ENCODE data around the gene EXOC6. TPM values are rescaled to one million over a fixed set of nuclear protein-coding genes. Genes with fewer than 3 reads are reported as not detected.

EXOC6 gene
- total RNA-seq, 1 donor from 2014 or later, result 21.7 TPM

- no peaks in the 10 kb centered on the region for H3K9me3 Mint-ChIP-seq (ENCODE audit: low read depth)
- H3K36me3 Mint-ChIP-seq (ENCODE audit: insufficient read depth), result peaks cover 2% of the 10 kb centered on the region
- no peak overlapping the region for H3K27ac Mint-ChIP-seq
- H3K27me3 Mint-ChIP-seq, result no peaks in the 10 kb centered on the region
- peak; percentile 20 for TF ChIP-seq CTCF (IDR thresholded peaks at IDR 0.05; ENCODE audit: unreplicated experiment)
- no peak for DNase-seq (ENCODE audit: low spot score, unreplicated experiment)
- H3K4me3 Mint-ChIP-seq (ENCODE audit: low read depth), result no peak overlapping the region
- H3K4me1 Mint-ChIP-seq (ENCODE audit: low read depth), result no peaks in the 10 kb centered on the region
Observed at GRCh38 chr10:93039721-93040120, 191.4 kb downstream of the EXOC6 start.

- no peak for DNase-seq (ENCODE audit: low spot score, unreplicated experiment)
- no peak overlapping the region for H3K27ac Mint-ChIP-seq
- no peak overlapping the region for H3K4me3 Mint-ChIP-seq (ENCODE audit: low read depth)
- no peak for TF ChIP-seq CTCF (IDR thresholded peaks at IDR 0.05; ENCODE audit: unreplicated experiment)
- H3K4me1 Mint-ChIP-seq (ENCODE audit: low read depth), result no peaks in the 10 kb centered on the region
- H3K27me3 Mint-ChIP-seq, result peaks cover 11% of the 10 kb centered on the region
- H3K9me3 Mint-ChIP-seq (ENCODE audit: low read depth), result no peaks in the 10 kb centered on the region
- peaks cover 16% of the 10 kb centered on the region for H3K36me3 Mint-ChIP-seq (ENCODE audit: insufficient read depth)
Observed at GRCh38 chr10:93054486-93054885, 206.2 kb downstream of the EXOC6 start.

- TF ChIP-seq CTCF (IDR thresholded peaks at IDR 0.05; ENCODE audit: unreplicated experiment), result no peak
- peaks cover 35% of the 10 kb centered on the region for H3K27me3 Mint-ChIP-seq
- H3K9me3 Mint-ChIP-seq (ENCODE audit: low read depth), result no peaks in the 10 kb centered on the region
- DNase-seq (ENCODE audit: low spot score, unreplicated experiment), result no peak
- H3K4me1 Mint-ChIP-seq (ENCODE audit: low read depth), result no peaks in the 10 kb centered on the region
- no peak overlapping the region for H3K27ac Mint-ChIP-seq
- H3K36me3 Mint-ChIP-seq (ENCODE audit: insufficient read depth), result peaks cover 31% of the 10 kb centered on the region
- no peak overlapping the region for H3K4me3 Mint-ChIP-seq (ENCODE audit: low read depth)
Observed at GRCh38 chr10:93058139-93058538, 209.8 kb downstream of the EXOC6 start.

- peaks cover 36% of the 10 kb centered on the region for H3K36me3 Mint-ChIP-seq (ENCODE audit: insufficient read depth)
- H3K4me1 Mint-ChIP-seq (ENCODE audit: low read depth), result no peaks in the 10 kb centered on the region
- no peak within 1 kb of the TSS for H3K27ac Mint-ChIP-seq
- H3K9me3 Mint-ChIP-seq (ENCODE audit: low read depth), result no peaks in the 10 kb centered on the region
- TF ChIP-seq CTCF (IDR thresholded peaks at IDR 0.05; ENCODE audit: unreplicated experiment), result no peak
- H3K4me3 Mint-ChIP-seq (ENCODE audit: low read depth), result no peak within 1 kb of the TSS
- no peak for DNase-seq (ENCODE audit: low spot score, unreplicated experiment)
- H3K27me3 Mint-ChIP-seq, result peaks cover 54% of the 10 kb centered on the region
Observed at GRCh38 chr10:93059975-93060886, 211.9 kb downstream of the EXOC6 start, which contains the start of gene CYP26C1. CYP26C1 (plus strand) TSS chr10:93060798; CDS start chr10:93061264, 466 bp downstream.

GRCh38 chr10:93060887-93061593 lies 212.7 kb downstream of the EXOC6 start:
- no peak overlapping the region for H3K4me3 Mint-ChIP-seq (ENCODE audit: low read depth)
- H3K27me3 Mint-ChIP-seq, result peaks cover 60% of the 10 kb centered on the region
- H3K9me3 Mint-ChIP-seq (ENCODE audit: low read depth), result no peaks in the 10 kb centered on the region
- H3K4me1 Mint-ChIP-seq (ENCODE audit: low read depth), result peaks cover 2% of the 10 kb centered on the region
- H3K36me3 Mint-ChIP-seq (ENCODE audit: insufficient read depth), result peaks cover 36% of the 10 kb centered on the region
- DNase-seq (ENCODE audit: low spot score, unreplicated experiment), result no peak
- no peak overlapping the region for H3K27ac Mint-ChIP-seq
- no peak for TF ChIP-seq CTCF (IDR thresholded peaks at IDR 0.05; ENCODE audit: unreplicated experiment)

All from progenitor cell of endocrine pancreas (in vitro differentiated cells).